Activated naive CD4-positive, alpha-beta T cell treated with anti-CD3 and anti-CD28 coated beads, Interleukin-2, amount 50 U/mL, for 72 hours (primary cell): ENCODE data around the gene SLC7A9. TPM values are rescaled to one million over a fixed set of nuclear protein-coding genes. Genes with fewer than 3 reads are reported as not detected.
"Not testable (repeated sequence)": the region's sequence is repeated elsewhere in the genome, so short reads cannot be mapped to it uniquely, and the experiment has no call there.

Source experiments
- ATAC-seq, 2 donors: fragments of 150-1000 bp; cut with Tn5 transposase; 2 replicates each; pipeline ENCODE4 v1.10.0; 2021; ENCODE audit warnings: mild to moderate bottlenecking in 2 of 2, moderate library complexity in 2 of 2
- DNase-seq, 2 donors: peaks; one replicate each; pipeline ENCODE4 v3.0.0; 2021 to 2022; ENCODE audit warnings: low spot score in 2 of 2
- H3K27ac Mint-ChIP-seq, 2 donors: one replicate each; pipeline ENCODE4 v1.8.0; 2022; ENCODE audit warnings: mild to moderate bottlenecking in 2 of 2, mixed read lengths in 2 of 2
- H3K36me3 Mint-ChIP-seq, 2 donors: one replicate each; pipeline ENCODE4 v1.8.0; 2022; ENCODE audit warnings: mixed read lengths in 2 of 2
- H3K9me3 Mint-ChIP-seq, 2 donors: one replicate each; pipeline ENCODE4 v1.8.0; 2022; ENCODE audit warnings: mixed read lengths in 2 of 2
- total RNA-seq, 2 donors: library from RNA; stranded (reverse); gene quantifications; one replicate each; pipeline ENCODE4 v1.2.3, GENCODE V29; 2022

Gene SLC7A9
- total RNA-seq, 2 donors from 2014 or later = not detected

GRCh38 chr19:32890326-32890725, 20.8 kb upstream of the SLC7A9 start:
- peaks cover 31 to 32% of the 10 kb centered on the region in 2 donors for H3K36me3 Mint-ChIP-seq
- H3K27ac Mint-ChIP-seq = no peak overlapping the region
- DNase-seq (no peak), ATAC-seq (no peak)
- peaks cover 21 to 24% of the 10 kb centered on the region in 2 donors for H3K9me3 Mint-ChIP-seq

- Mint-ChIP-seq H3K36me3 (peaks cover 21 to 29% of the 10 kb centered on the region in 2 donors), H3K27ac (no peak overlapping the region), H3K9me3 (peaks cover 21 to 24% of the 10 kb centered on the region in 2 donors)
- DNase-seq (no peak), ATAC-seq (no peak)
These were observed 19.8 kb upstream of the SLC7A9 start for GRCh38 chr19:32889137-32889934.

GRCh38 chr19:32887572-32888215, 18.1 kb upstream of the SLC7A9 start:
- H3K9me3 Mint-ChIP-seq = peaks cover 10 to 12% of the 10 kb centered on the region in 2 donors
- DNase-seq (no peak), ATAC-seq (no peak)

GRCh38 chr19:32886241-32886640, 16.7 kb upstream of the SLC7A9 start:
- H3K9me3 Mint-ChIP-seq = peaks cover 2 to 3% of the 10 kb centered on the region in 2 donors
- no peak overlapping the region for H3K27ac Mint-ChIP-seq
- DNase-seq (no peak), ATAC-seq (no peak)
- peaks cover 0 to 4% of the 10 kb centered on the region in 2 donors for H3K36me3 Mint-ChIP-seq

More at GRCh38 chr19:32887572-32888215, 18.1 kb upstream of the SLC7A9 start:
- Mint-ChIP-seq H3K27ac (no peak overlapping the region), H3K36me3 (peaks cover 6 to 16% of the 10 kb centered on the region in 2 donors)

- not testable (repeated sequence) for ATAC-seq
These were observed 15.7 kb upstream of the SLC7A9 start for GRCh38 chr19:32885255-32885654.

GRCh38 chr19:32881766-32882165, 12.2 kb upstream of the SLC7A9 start:
- H3K36me3 Mint-ChIP-seq = peaks cover 0 to 4% of the 10 kb centered on the region in 2 donors

More at GRCh38 chr19:32885255-32885654, 15.7 kb upstream of the SLC7A9 start:
- H3K9me3 Mint-ChIP-seq, DNase-seq, H3K27ac Mint-ChIP-seq, H3K36me3 Mint-ChIP-seq: not testable (repeated sequence)

GRCh38 chr19:32880622-32881021, 11.1 kb upstream of the SLC7A9 start:
- no peak for DNase-seq
- H3K36me3 Mint-ChIP-seq = peaks cover 0 to 4% of the 10 kb centered on the region in 2 donors
- no peak overlapping the region for H3K27ac Mint-ChIP-seq
- no peak for ATAC-seq
- no peaks in the 10 kb centered on the region for H3K9me3 Mint-ChIP-seq

More at GRCh38 chr19:32881766-32882165, 12.2 kb upstream of the SLC7A9 start:
- DNase-seq = no peak
- H3K9me3 Mint-ChIP-seq = no peaks in the 10 kb centered on the region
- no peak overlapping the region for H3K27ac Mint-ChIP-seq
- no peak for ATAC-seq

- no peak overlapping the region for H3K27ac Mint-ChIP-seq
- ATAC-seq = no peak
- H3K36me3 Mint-ChIP-seq = peaks cover 0 to 4% of the 10 kb centered on the region in 2 donors
- H3K9me3 Mint-ChIP-seq = no peaks in the 10 kb centered on the region
- DNase-seq = no peak
These were observed 10.2 kb upstream of the SLC7A9 start for GRCh38 chr19:32879741-32880140.

GRCh38 chr19:32878988-32879387, 9.4 kb upstream of the SLC7A9 start:
- DNase-seq (no peak), ATAC-seq (no peak)
- peaks cover 0 to 4% of the 10 kb centered on the region in 2 donors for H3K36me3 Mint-ChIP-seq
- H3K27ac Mint-ChIP-seq = peak overlapping the region in 1 of 2 donors; percentile 14
- no peaks in the 10 kb centered on the region for H3K9me3 Mint-ChIP-seq

- H3K9me3 Mint-ChIP-seq = no peaks in the 10 kb centered on the region
- H3K36me3 Mint-ChIP-seq = peaks cover 0 to 4% of the 10 kb centered on the region in 2 donors
- DNase-seq (peak in 1 of 2 donors; percentile 35), ATAC-seq (no peak)
- no peak overlapping the region for H3K27ac Mint-ChIP-seq
These were observed 8.6 kb upstream of the SLC7A9 start for GRCh38 chr19:32877977-32878745.

- DNase-seq (no peak), ATAC-seq (no peak)
- Mint-ChIP-seq H3K27ac (no peak overlapping the region), H3K9me3 (no peaks in the 10 kb centered on the region), H3K36me3 (peaks cover 0 to 4% of the 10 kb centered on the region in 2 donors)
These were observed 7.9 kb upstream of the SLC7A9 start for GRCh38 chr19:32877323-32877912.

- peaks cover 0 to 4% of the 10 kb centered on the region in 2 donors for H3K36me3 Mint-ChIP-seq
- ATAC-seq (no peak), DNase-seq (no peak)
- peak overlapping the region in 1 of 2 donors; percentile 21 for H3K27ac Mint-ChIP-seq
- no peaks in the 10 kb centered on the region for H3K9me3 Mint-ChIP-seq
These were observed 7.3 kb upstream of the SLC7A9 start for GRCh38 chr19:32876919-32877285.

GRCh38 chr19:32876236-32876918, 6.8 kb upstream of the SLC7A9 start:
- DNase-seq (no peak), ATAC-seq (no peak)
- peaks cover 0 to 4% of the 10 kb centered on the region in 2 donors for H3K36me3 Mint-ChIP-seq
- no peaks in the 10 kb centered on the region for H3K9me3 Mint-ChIP-seq
- peak overlapping the region in 1 of 2 donors; percentile 21 for H3K27ac Mint-ChIP-seq

GRCh38 chr19:32875428-32875827, 5.9 kb upstream of the SLC7A9 start:
- ATAC-seq (no peak), DNase-seq (no peak)
- no peaks in the 10 kb centered on the region for H3K9me3 Mint-ChIP-seq
- peaks cover 0 to 4% of the 10 kb centered on the region in 2 donors for H3K36me3 Mint-ChIP-seq
- no peak overlapping the region for H3K27ac Mint-ChIP-seq

GRCh38 chr19:32874605-32875004, 5.0 kb upstream of the SLC7A9 start:
- H3K27ac Mint-ChIP-seq = no peak overlapping the region

More at GRCh38 chr19:32874605-32875004, 5.0 kb upstream of the SLC7A9 start:
- ATAC-seq (no peak), DNase-seq (no peak)
- no peaks in the 10 kb centered on the region for H3K9me3 Mint-ChIP-seq
- H3K36me3 Mint-ChIP-seq = peaks cover 0 to 4% of the 10 kb centered on the region in 2 donors
